Kidney (tissue), 14 donors: ENCODE data around the gene SOCS3. TPM values are rescaled to one million over a fixed set of nuclear protein-coding genes. Genes with fewer than 3 reads are reported as not detected.

Source experiments
- DNase-seq, 5 donors: peaks; one replicate each; pipeline ENCODE4 v3.0.0-alpha.2; 2013 to 2020
- FAIRE-seq: peaks from 2 replicates; lab custom pipeline; 2012; peaks lifted over from hg19 to GRCh38; lab: Jason Lieb, UNC
- H3K27ac ChIP-seq, 2 donors: one replicate each; pipeline ENCODE4 v1.7.0; 2013; ENCODE audit warnings: low read depth in 2 of 2, low read length in 2 of 2, inconsistent platforms in 1 of 2
- H3K27me3 ChIP-seq: one replicate; pipeline ENCODE4 v1.7.1; 2013; ENCODE audit warnings: low read length, inconsistent platforms; ENCODE audit not compliant: control insufficient read depth, insufficient read depth
- H3K36me3 ChIP-seq, 3 donors: one replicate each; pipeline versions ENCODE4 v1.7.0 to v1.7.1; 2013; ENCODE audit warnings: low read length in 3 of 3, control low read depth in 1 of 3, inconsistent platforms in 1 of 3; ENCODE audit not compliant: insufficient read depth in 3 of 3, control insufficient read depth in 2 of 3
- H3K4me1 ChIP-seq, 3 donors: one replicate each; pipeline versions ENCODE4 v1.7.0 to v1.7.1; 2013; ENCODE audit warnings: low read length in 3 of 3, inconsistent platforms in 1 of 3, low read depth in 1 of 3; ENCODE audit not compliant: control insufficient read depth in 2 of 3, insufficient read depth in 2 of 3
- H3K4me3 ChIP-seq, 3 donors: one replicate each; pipeline versions ENCODE4 v1.7.0 to v1.8.1; 2013; ENCODE audit warnings: low read length in 3 of 3, control low read depth in 1 of 3, inconsistent platforms in 1 of 3
- H3K9ac ChIP-seq, 3 donors: one replicate each; pipeline versions ENCODE4 v1.7.0 to v1.7.1; 2013; ENCODE audit warnings: low read length in 3 of 3, control low read depth in 1 of 3, inconsistent platforms in 1 of 3
- H3K9me3 ChIP-seq, 3 donors: one replicate each; pipeline versions ENCODE4 v1.7.0 to v1.7.1; 2013; ENCODE audit warnings: low read length in 3 of 3, control low read depth in 1 of 3, inconsistent platforms in 1 of 3; ENCODE audit not compliant: control insufficient read depth in 2 of 3, insufficient read depth in 1 of 3
- intact Hi-C: fragments of 100-400 bp; cut with DNase I; formaldehyde crosslinking; loops from one replicate; pipeline ENCODE4 v1.11.1; 2022
- polyA plus RNA-seq: library from polyadenylated mRNA; stranded (reverse); fragments of 350-450 nt; fragmentation: Illumina TruSeq; extraction: RNeasy Lipid Tissue Mini Kit (QIAGEN cat#74804); gene quantifications from one replicate; pipeline ENCODE4 v1.2.3, GENCODE V29; 2014; ENCODE audit warnings: low read depth, low replicate concordance; ENCODE audit not compliant: insufficient read depth
- total RNA-seq: library from RNA; stranded (reverse); fragmentation: NEBNext Ultra II Directional; extraction: Animal tissue kit (Norgen Biotek cat#: 25700); gene quantifications from one replicate; pipeline ENCODE4 v1.2.1, GENCODE V29; 2021
- TF ChIP-seq, protein P1 (sequence below): IDR thresholded peaks from 3 replicates; pipeline ENCODE4 v1.5.1; 2012; ENCODE audit warnings: mild to moderate bottlenecking, moderate library complexity, borderline replicate concordance; ENCODE audit not compliant: insufficient read depth; ENCODE audit errors: extremely low read depth
- donor health status: control.
- donor health status: control.
- donor health status: control.
- donor health status: control.
- donor health status: control.
- donor health status: DM: yes; HTN: yes; CAD: no.
- donor health status: Normal renal cell carcinoma (clear cell type).

Gene SOCS3
- total and polyA plus RNA-seq, 2 donors from 2014 or later, result 31.2 to 110 TPM

DNA sequence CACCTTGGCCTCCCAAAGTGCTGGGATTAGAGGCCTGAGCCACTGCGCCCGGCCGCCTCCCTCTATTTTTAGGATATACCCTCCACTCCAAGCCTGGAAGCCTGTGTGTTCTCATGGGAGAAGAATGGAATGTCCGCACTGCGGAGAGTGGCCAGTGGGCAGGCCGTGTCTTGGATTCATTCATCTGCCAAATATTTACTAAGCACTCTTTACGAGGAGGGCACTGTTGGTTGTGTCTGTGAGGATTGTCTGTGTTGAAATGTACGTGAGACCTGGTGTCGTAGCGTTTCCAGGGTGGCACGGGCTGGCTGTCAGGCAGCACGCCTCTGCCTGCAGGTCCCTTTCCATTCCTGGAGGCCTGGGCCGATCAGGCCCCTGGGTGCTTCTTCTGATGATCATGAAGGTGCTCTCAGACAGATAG, 37.8 kb upstream of the SOCS3 start:
- FAIRE-seq (no peak), DNase-seq (no peak)
- Histone ChIP-seq H3K27me3 (no peaks in the 10 kb centered on the region), H3K27ac (no peak overlapping the region), H3K4me1 (no peaks in the 10 kb centered on the region), H3K9ac (no peak overlapping the region), H3K4me3 (no peak overlapping the region), H3K9me3 (no peaks in the 10 kb centered on the region), H3K36me3 (peaks cover 2 to 52% (median 37%) of the 10 kb centered on the region in 3 donors)
- intact Hi-C loops, result no loop called here
- TF ChIP-seq, protein P1, sequence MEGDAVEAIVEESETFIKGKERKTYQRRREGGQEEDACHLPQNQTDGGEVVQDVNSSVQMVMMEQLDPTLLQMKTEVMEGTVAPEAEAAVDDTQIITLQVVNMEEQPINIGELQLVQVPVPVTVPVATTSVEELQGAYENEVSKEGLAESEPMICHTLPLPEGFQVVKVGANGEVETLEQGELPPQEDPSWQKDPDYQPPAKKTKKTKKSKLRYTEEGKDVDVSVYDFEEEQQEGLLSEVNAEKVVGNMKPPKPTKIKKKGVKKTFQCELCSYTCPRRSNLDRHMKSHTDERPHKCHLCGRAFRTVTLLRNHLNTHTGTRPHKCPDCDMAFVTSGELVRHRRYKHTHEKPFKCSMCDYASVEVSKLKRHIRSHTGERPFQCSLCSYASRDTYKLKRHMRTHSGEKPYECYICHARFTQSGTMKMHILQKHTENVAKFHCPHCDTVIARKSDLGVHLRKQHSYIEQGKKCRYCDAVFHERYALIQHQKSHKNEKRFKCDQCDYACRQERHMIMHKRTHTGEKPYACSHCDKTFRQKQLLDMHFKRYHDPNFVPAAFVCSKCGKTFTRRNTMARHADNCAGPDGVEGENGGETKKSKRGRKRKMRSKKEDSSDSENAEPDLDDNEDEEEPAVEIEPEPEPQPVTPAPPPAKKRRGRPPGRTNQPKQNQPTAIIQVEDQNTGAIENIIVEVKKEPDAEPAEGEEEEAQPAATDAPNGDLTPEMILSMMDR, result no peak

GRCh38 chr17:78396441-78397337, 36.8 kb upstream of the SOCS3 start:
- FAIRE-seq, result no peak
- no peak overlapping the region for H3K4me3 ChIP-seq
- H3K27ac ChIP-seq, result no peak overlapping the region
- intact Hi-C loops, result no loop called here
- no peaks in the 10 kb centered on the region for H3K9me3 ChIP-seq
- no peak overlapping the region for H3K9ac ChIP-seq
- TF ChIP-seq, protein P1, result no peak
- H3K4me1 ChIP-seq, result no peaks in the 10 kb centered on the region
- H3K36me3 ChIP-seq, result peaks cover 2 to 52% (median 34%) of the 10 kb centered on the region in 3 donors
- no peaks in the 10 kb centered on the region for H3K27me3 ChIP-seq
- DNase-seq, result no peak

GRCh38 chr17:78395155-78395554, 35.3 kb upstream of the SOCS3 start:
- H3K27ac ChIP-seq, result peak overlapping the region in 1 of 2 donors; percentile 56
- H3K9me3 ChIP-seq, result no peaks in the 10 kb centered on the region
- intact Hi-C loops, result no loop called here
- peaks cover 0 to 38% (median 24%) of the 10 kb centered on the region in 3 donors for H3K36me3 ChIP-seq
- no peak overlapping the region for H3K9ac ChIP-seq
- FAIRE-seq (no peak), DNase-seq (no peak)
- no peak overlapping the region for H3K4me3 ChIP-seq
- H3K27me3 ChIP-seq, result no peaks in the 10 kb centered on the region
- H3K4me1 ChIP-seq, result no peaks in the 10 kb centered on the region
- TF ChIP-seq, protein P1, result no peak
